ENCODE measurements around the gene CD200. TPM values are rescaled to one million over a fixed set of nuclear protein-coding genes. Genes with fewer than 3 reads are reported as not detected.
A peak's percentile ranks its signal among the peaks of the same experiment; 100 is the strongest.

The CD200 gene
- total and polyA plus RNA-seq, 2 experiments from 2014 or later: 0.20 TPM; not detected in 1

DNA sequence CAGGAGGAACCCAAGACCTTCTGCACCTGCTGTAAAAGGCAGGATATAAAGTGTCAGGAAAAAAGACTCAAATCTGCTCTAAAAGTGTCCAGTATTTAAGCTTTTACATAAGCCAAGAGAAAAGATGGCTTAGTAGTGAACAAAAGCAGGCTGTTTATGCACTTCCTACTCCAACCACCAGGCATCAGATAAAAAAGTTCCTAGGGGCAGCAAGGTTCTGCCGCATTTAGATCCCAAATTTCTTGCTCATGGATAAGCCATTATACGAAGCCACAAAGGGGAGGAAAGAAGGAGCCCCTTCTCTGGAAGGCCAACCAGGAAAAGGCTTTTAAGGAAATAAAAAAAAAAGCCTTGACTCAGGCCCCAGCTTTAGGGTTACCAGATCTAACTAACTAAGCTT is 28.3 kb upstream of the CD200 start:
- no peaks in the 10 kb centered on the region for H4K20me1 ChIP-seq (ENCODE audit: insufficient read depth)
- no peak overlapping the region for H3K27ac ChIP-seq
- peak; percentile 49 for DNase-seq
- no peaks in the 10 kb centered on the region for H3K36me3 ChIP-seq (ENCODE audit: low read depth)
- WGBS, 2 experiments (ENCODE audit: low coverage in 1 of 2, low lambda C conversion rate in 2 of 2, missing lambda C conversion rate in 2 of 2): 12 to 13% methylated on average over 2 of the region's 2 CpGs
- H2AFZ ChIP-seq: peak overlapping the region; percentile 98
- peak overlapping the region; percentile 90 for H3K4me2 ChIP-seq (ENCODE audit: unreplicated experiment)
- H3K27me3 ChIP-seq (replicated peaks; ENCODE audit: insufficient read depth): no peaks in the 10 kb centered on the region
- peak overlapping the region; percentile 72 for H3K4me3 ChIP-seq
- H3K9me2 ChIP-seq (ENCODE audit: insufficient read depth): no peaks in the 10 kb centered on the region
- H3K9ac ChIP-seq: no peak overlapping the region
- H3K4me1 ChIP-seq (ENCODE audit: insufficient read depth): peaks cover 13% of the 10 kb centered on the region
- in situ Hi-C loops (cut with MboI): no loop called here
- no peaks in the 10 kb centered on the region for H3K79me2 ChIP-seq (ENCODE audit: insufficient read depth)
- H3F3A ChIP-seq (ENCODE audit: insufficient read depth): peaks cover 3% of the 10 kb centered on the region; the same call in 1 of the 2 replicates
- TF ChIP-seq EZH2phosphoT487 (IDR thresholded peaks at IDR 0.05; ENCODE audit: insufficient read depth, low read depth) (no peak), EZH2 (IDR thresholded peaks at IDR 0.05; ENCODE audit: insufficient read depth, poor library complexity, severe bottlenecking) (no peak)
- H3K9me3 ChIP-seq (ENCODE audit: low read depth): no peaks in the 10 kb centered on the region

DNA sequence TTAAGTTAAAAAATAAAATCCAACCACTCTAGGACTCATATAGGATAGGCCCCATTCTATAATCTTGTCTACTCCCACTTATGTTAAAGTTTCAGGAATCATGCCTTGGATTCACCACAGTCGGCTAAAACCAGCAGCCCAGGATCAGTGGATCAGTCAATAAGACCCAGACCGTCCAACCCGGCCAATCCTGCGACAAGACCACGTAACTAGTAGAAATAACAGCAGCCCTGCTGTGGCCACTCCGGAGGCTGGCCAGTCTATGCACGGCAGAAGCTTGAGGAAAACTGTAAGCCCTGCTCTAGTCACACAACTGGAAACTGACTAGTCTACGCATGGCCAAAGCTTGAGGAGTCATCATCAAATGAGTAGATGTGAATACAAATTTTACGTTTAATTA is 26.1 kb upstream of the CD200 start:
- Histone ChIP-seq H3K4me2 (ENCODE audit: unreplicated experiment) (no peak overlapping the region), H3K36me3 (ENCODE audit: low read depth) (no peaks in the 10 kb centered on the region), H3K27ac (no peak overlapping the region), H3K9me3 (ENCODE audit: low read depth) (no peaks in the 10 kb centered on the region), H3F3A (ENCODE audit: insufficient read depth) (peaks cover 3% of the 10 kb centered on the region; the same call in 1 of the 2 replicates), H3K9me2 (ENCODE audit: insufficient read depth) (no peaks in the 10 kb centered on the region), H3K79me2 (ENCODE audit: insufficient read depth) (no peaks in the 10 kb centered on the region), H3K27me3 (replicated peaks; ENCODE audit: insufficient read depth) (no peaks in the 10 kb centered on the region), H3K4me1 (ENCODE audit: insufficient read depth) (peaks cover 13% of the 10 kb centered on the region), H2AFZ (no peak overlapping the region), H3K9ac (no peak overlapping the region), H4K20me1 (ENCODE audit: insufficient read depth) (no peaks in the 10 kb centered on the region), H3K4me3 (no peak overlapping the region)
- in situ Hi-C loops (cut with MboI): no loop called here
- no peak for DNase-seq
- no peak for TF ChIP-seq EZH2 (IDR thresholded peaks at IDR 0.05; ENCODE audit: insufficient read depth, poor library complexity, severe bottlenecking)
- no peak for TF ChIP-seq EZH2phosphoT487 (IDR thresholded peaks at IDR 0.05; ENCODE audit: insufficient read depth, low read depth)
- 85% methylated on average over 9 of the region's 9 CpGs for WGBS, 2 experiments (ENCODE audit: low coverage in 1 of 2, low lambda C conversion rate in 2 of 2, missing lambda C conversion rate in 2 of 2)

DNA sequence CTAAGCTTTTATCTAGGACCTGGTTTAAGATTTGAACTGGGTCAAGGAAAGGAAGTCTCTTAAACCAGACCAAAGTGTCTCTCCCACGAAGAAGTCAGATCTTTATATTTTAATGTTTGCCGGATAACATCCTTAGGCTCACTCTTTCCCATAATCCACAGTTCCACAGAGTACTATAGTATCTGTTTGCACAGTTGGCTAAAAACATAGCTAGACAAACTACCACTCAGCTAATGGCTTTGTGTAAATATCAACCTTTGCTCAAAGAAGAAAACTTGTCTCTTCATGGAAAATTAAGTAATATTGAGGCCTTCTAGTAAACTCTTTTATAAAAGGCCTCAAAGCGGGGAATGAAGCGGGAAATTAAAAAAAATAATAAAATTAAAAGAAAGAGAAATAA is 25.4 kb upstream of the CD200 start:
- in situ Hi-C loops (cut with MboI): no loop called here
- 85 to 88% methylated on average over 4 of the region's 4 CpGs for WGBS, 2 experiments (ENCODE audit: low coverage in 1 of 2, low lambda C conversion rate in 2 of 2, missing lambda C conversion rate in 2 of 2)
- TF ChIP-seq EZH2 (IDR thresholded peaks at IDR 0.05; ENCODE audit: insufficient read depth, poor library complexity, severe bottlenecking) (no peak), EZH2phosphoT487 (IDR thresholded peaks at IDR 0.05; ENCODE audit: insufficient read depth, low read depth) (no peak)

DNA sequence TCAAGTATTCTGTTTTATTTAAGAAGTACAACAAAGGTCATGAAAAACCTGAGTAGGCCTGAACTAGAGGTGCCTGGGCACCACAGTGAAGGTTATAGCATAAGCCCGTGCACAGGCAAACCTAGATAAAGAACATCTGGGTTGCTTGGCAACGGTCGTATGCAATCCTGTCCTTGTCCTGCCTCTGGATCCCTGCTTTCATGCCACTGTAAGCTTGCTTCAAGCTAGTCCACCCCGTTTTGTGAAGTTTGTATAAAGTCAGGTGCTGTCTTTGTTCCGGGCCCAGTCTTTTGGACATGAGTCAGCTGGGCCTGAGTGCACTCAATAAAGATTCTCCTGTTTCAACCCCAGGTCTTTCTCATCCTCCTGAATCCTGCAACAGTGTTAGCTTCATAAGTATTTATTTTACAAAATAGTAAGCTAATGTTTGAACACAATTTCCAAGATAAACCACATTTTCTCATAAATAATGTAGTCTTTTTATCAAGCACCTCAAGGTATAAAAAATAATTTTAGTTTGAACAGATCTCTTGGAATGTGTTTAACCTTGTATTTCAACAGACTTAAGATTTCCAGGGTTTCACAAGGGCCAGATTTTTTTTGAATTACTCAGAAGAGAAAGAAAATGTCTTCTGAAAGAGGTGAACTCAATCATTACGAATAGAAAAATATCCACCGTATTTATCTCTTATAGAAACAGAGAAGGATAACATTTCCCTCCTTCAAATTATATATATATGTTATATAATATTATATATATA is 24.6 kb upstream of the CD200 start:
- WGBS, 2 experiments (ENCODE audit: low coverage in 1 of 2, low lambda C conversion rate in 2 of 2, missing lambda C conversion rate in 2 of 2): 44% methylated on average over 7 of the region's 7 CpGs
- in situ Hi-C loops (cut with MboI): no loop called here
- 0 out of 2 replicates have a peak overlapping the region, but pooled peaks have one; percentile 3 for H3K27ac ChIP-seq

More for the DNA sequence above, 25.4 kb upstream of the CD200 start:
- no peaks in the 10 kb centered on the region for H3K9me2 ChIP-seq (ENCODE audit: insufficient read depth)
- H3K4me3 ChIP-seq: no peak overlapping the region
- H4K20me1 ChIP-seq (ENCODE audit: insufficient read depth): no peaks in the 10 kb centered on the region
- H3K4me1 ChIP-seq (ENCODE audit: insufficient read depth): peaks cover 13% of the 10 kb centered on the region
- H3F3A ChIP-seq (ENCODE audit: insufficient read depth): peaks cover 3% of the 10 kb centered on the region; the same call in 1 of the 2 replicates
- no peaks in the 10 kb centered on the region for H3K36me3 ChIP-seq (ENCODE audit: low read depth)
- no peak overlapping the region for H2AFZ ChIP-seq
- DNase-seq: no peak
- H3K27me3 ChIP-seq (replicated peaks; ENCODE audit: insufficient read depth): no peaks in the 10 kb centered on the region
- H3K4me2 ChIP-seq (ENCODE audit: unreplicated experiment): no peak overlapping the region
- H3K9ac ChIP-seq: no peak overlapping the region
- no peak overlapping the region for H3K27ac ChIP-seq
- no peaks in the 10 kb centered on the region for H3K9me3 ChIP-seq (ENCODE audit: low read depth)
- H3K79me2 ChIP-seq (ENCODE audit: insufficient read depth): no peaks in the 10 kb centered on the region

More for the DNA sequence above, 24.6 kb upstream of the CD200 start:
- no peak for TF ChIP-seq EZH2phosphoT487 (IDR thresholded peaks at IDR 0.05; ENCODE audit: insufficient read depth, low read depth)
- no peak for TF ChIP-seq EZH2 (IDR thresholded peaks at IDR 0.05; ENCODE audit: insufficient read depth, poor library complexity, severe bottlenecking)
- H3K9me3 ChIP-seq (ENCODE audit: low read depth): no peaks in the 10 kb centered on the region
- H3F3A ChIP-seq (ENCODE audit: insufficient read depth): peaks cover 3% of the 10 kb centered on the region; the same call in 1 of the 2 replicates
- DNase-seq: peak; percentile 38
- no peaks in the 10 kb centered on the region for H3K36me3 ChIP-seq (ENCODE audit: low read depth)
- H2AFZ ChIP-seq: 0 out of 2 replicates have a peak overlapping the region, but pooled peaks have one; percentile 33
- peaks cover 10% of the 10 kb centered on the region for H3K4me1 ChIP-seq (ENCODE audit: insufficient read depth)
- no peaks in the 10 kb centered on the region for H3K9me2 ChIP-seq (ENCODE audit: insufficient read depth)
- no peak overlapping the region for H3K4me2 ChIP-seq (ENCODE audit: unreplicated experiment)
- H4K20me1 ChIP-seq (ENCODE audit: insufficient read depth): no peaks in the 10 kb centered on the region
- H3K9ac ChIP-seq: no peak overlapping the region
- 0 out of 2 replicates have a peak, but pooled peaks cover under 1% of the 10 kb centered on the region for H3K27me3 ChIP-seq (replicated peaks; ENCODE audit: insufficient read depth)
- H3K79me2 ChIP-seq (ENCODE audit: insufficient read depth): no peaks in the 10 kb centered on the region
- H3K4me3 ChIP-seq: no peak overlapping the region

All from GM23248 (cell line).